ENCODE measurements around the gene CDH2. TPM values are rescaled to one million over a fixed set of nuclear protein-coding genes. Genes with fewer than 3 reads are reported as not detected.

CDH2 gene
- total RNA-seq, 1 donor from 2014 or later: 1.8 TPM

DNA sequence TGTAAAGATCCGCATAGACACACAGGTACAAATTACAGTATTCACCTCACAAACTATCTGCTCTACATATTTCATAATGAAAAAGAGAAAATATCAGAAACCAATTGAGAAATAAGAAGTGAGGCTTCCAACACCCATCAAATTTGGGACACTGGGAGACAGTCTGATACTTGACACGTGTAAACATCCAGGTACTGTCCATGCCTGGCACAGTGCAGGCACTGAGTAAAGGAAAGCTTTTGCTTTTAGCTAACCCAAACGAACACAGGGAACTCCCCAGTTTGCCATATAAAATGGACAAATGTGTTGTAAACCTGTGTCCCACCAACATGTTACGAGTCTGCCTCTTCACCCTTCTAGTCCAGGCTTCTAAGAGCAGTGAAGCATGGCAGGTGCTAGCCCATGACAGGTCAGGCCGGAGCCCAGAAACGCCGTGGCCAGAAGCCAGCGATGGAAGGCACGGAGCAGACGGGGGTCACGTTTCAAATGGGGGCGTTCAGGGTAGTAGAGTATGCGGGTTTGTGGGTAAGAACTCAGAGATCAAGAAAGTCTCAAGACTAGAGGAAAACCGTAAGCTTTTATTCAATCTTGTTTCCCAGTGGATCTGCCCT lies 27.0 kb downstream of the CDH2 start:
- no peak for ATAC-seq
- TF ChIP-seq, protein P1, sequence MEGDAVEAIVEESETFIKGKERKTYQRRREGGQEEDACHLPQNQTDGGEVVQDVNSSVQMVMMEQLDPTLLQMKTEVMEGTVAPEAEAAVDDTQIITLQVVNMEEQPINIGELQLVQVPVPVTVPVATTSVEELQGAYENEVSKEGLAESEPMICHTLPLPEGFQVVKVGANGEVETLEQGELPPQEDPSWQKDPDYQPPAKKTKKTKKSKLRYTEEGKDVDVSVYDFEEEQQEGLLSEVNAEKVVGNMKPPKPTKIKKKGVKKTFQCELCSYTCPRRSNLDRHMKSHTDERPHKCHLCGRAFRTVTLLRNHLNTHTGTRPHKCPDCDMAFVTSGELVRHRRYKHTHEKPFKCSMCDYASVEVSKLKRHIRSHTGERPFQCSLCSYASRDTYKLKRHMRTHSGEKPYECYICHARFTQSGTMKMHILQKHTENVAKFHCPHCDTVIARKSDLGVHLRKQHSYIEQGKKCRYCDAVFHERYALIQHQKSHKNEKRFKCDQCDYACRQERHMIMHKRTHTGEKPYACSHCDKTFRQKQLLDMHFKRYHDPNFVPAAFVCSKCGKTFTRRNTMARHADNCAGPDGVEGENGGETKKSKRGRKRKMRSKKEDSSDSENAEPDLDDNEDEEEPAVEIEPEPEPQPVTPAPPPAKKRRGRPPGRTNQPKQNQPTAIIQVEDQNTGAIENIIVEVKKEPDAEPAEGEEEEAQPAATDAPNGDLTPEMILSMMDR (IDR thresholded peaks at IDR 0.05): no peak
- DNase-seq: no peak
- H3K27me3 ChIP-seq: no peaks in the 10 kb centered on the region
- no peak overlapping the region for H3K27ac ChIP-seq
- H3K4me1 ChIP-seq: no peaks in the 10 kb centered on the region
- no peak overlapping the region for H3K4me3 ChIP-seq
- intact Hi-C loops (cut with DNase I): no loop called here
- no peaks in the 10 kb centered on the region for H3K36me3 ChIP-seq
- H3K9me3 ChIP-seq: no peaks in the 10 kb centered on the region

GRCh38 chr18:28147674-28148171 lies 29.2 kb downstream of the CDH2 start:
- no peaks in the 10 kb centered on the region for H3K27me3 ChIP-seq
- H3K27ac ChIP-seq: no peak overlapping the region
- no peaks in the 10 kb centered on the region for H3K36me3 ChIP-seq
- no peak overlapping the region for H3K4me3 ChIP-seq
- ATAC-seq (no peak), DNase-seq (no peak)
- intact Hi-C loops (cut with DNase I): no loop called here
- no peaks in the 10 kb centered on the region for H3K9me3 ChIP-seq
- H3K4me1 ChIP-seq: no peaks in the 10 kb centered on the region
- TF ChIP-seq, protein P1 (IDR thresholded peaks at IDR 0.05): no peak

- Histone ChIP-seq H3K4me3 (no peak overlapping the region), H3K4me1 (no peaks in the 10 kb centered on the region), H3K9me3 (no peaks in the 10 kb centered on the region), H3K27ac (no peak overlapping the region), H3K36me3 (no peaks in the 10 kb centered on the region), H3K27me3 (no peaks in the 10 kb centered on the region)
- no peak for DNase-seq
- TF ChIP-seq, protein P1 (IDR thresholded peaks at IDR 0.05): no peak
- intact Hi-C loops (cut with DNase I): no loop called here
- ATAC-seq: no peak
Measured at GRCh38 chr18:28143725-28144124, 33.2 kb downstream of the CDH2 start.

- intact Hi-C loops (cut with DNase I): no loop called here
- no peaks in the 10 kb centered on the region for H3K36me3 ChIP-seq
- H3K4me3 ChIP-seq: no peak overlapping the region
- TF ChIP-seq, protein P1 (IDR thresholded peaks at IDR 0.05): no peak
- ATAC-seq (no peak), DNase-seq (no peak)
- H3K9me3 ChIP-seq: no peaks in the 10 kb centered on the region
- H3K27me3 ChIP-seq: no peaks in the 10 kb centered on the region
- H3K4me1 ChIP-seq: no peaks in the 10 kb centered on the region
- H3K27ac ChIP-seq: no peak overlapping the region
Measured at GRCh38 chr18:28138816-28139215, 38.1 kb downstream of the CDH2 start.

DNA sequence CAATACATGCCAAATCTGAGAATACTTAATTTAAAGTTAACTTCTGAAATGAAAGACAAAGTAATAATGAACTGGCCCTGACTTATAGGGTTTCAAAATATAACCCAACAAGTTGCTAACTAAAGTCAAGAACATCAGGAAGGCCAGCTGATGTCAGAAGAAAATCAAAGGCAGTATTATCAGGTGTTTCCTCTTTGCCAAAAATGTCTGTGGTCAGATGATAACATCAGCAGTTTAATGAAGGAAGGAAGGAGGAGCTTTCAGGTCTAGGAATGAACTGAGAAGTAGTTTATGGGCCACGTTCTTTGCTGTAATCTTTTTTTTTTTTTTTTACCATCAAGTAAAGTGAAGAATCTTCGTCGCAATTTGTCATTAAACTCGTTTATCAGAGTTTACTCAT lies 40.9 kb downstream of the CDH2 start:
- intact Hi-C loops (cut with DNase I): no loop called here
- Histone ChIP-seq H3K4me3 (no peak overlapping the region), H3K36me3 (no peaks in the 10 kb centered on the region), H3K27ac (no peak overlapping the region), H3K4me1 (no peaks in the 10 kb centered on the region), H3K27me3 (no peaks in the 10 kb centered on the region), H3K9me3 (no peaks in the 10 kb centered on the region)
- DNase-seq (no peak), ATAC-seq (no peak)
- TF ChIP-seq, protein P1 (IDR thresholded peaks at IDR 0.05): no peak

- no peak overlapping the region for H3K27ac ChIP-seq
- no peaks in the 10 kb centered on the region for H3K9me3 ChIP-seq
- ATAC-seq: no peak
- no peak for DNase-seq
- no peaks in the 10 kb centered on the region for H3K36me3 ChIP-seq
- H3K4me3 ChIP-seq: no peak overlapping the region
- intact Hi-C loops (cut with DNase I): no loop called here
- H3K27me3 ChIP-seq: no peaks in the 10 kb centered on the region
- H3K4me1 ChIP-seq: no peaks in the 10 kb centered on the region
- TF ChIP-seq, protein P1 (IDR thresholded peaks at IDR 0.05): no peak
Measured at GRCh38 chr18:28134774-28135173, 42.2 kb downstream of the CDH2 start.

Measured in upper lobe of right lung (tissue), 1 donor.